ENCODE results near the gene INSIG1. TPM values are rescaled to one million over a fixed set of nuclear protein-coding genes. Genes with fewer than 3 reads are reported as not detected.
A peak's percentile ranks its signal among the peaks of the same experiment; 100 is the strongest.

The INSIG1 gene
- total and polyA plus RNA-seq, 8 donors = 13.0 to 59.2 (median 37.1) TPM

- ATAC-seq (peak; percentile 71 to 86 (median 79)), FAIRE-seq (peak; percentile 64), DNase-seq (peak; percentile 90 to 95 (median 92))
- Histone ChIP-seq H3K4me3 (peak overlapping the region; percentile 76 to 99 (median 94)), H3K9me3 (no peaks in the 10 kb centered on the region), H3K27ac (peak overlapping the region; percentile 80 to 98 (median 87)), H3K27me3 (no peaks in the 10 kb centered on the region), H3K4me1 (peaks cover 10 to 36% (median 22%) of the 10 kb centered on the region in 3 donors), H3K36me3 (no peaks in the 10 kb centered on the region)
- TF ChIP-seq CTCF (IDR thresholded peaks at IDR 0.05) = no peak
- intact Hi-C loops (cut with DNase I) = no loop called here
- 1% methylated on average over 26 to 27 of the region's 27 CpGs for WGBS, 2 donors
These were observed 1.3 kb downstream of the INSIG1 start for GRCh38 chr7:155298834-155299534.

GRCh38 chr7:155299535-155300202 lies 2.0 kb downstream of the INSIG1 start:
- no peak for TF ChIP-seq CTCF (IDR thresholded peaks at IDR 0.05)
- Histone ChIP-seq H3K4me1 (peaks cover 10 to 36% (median 22%) of the 10 kb centered on the region in 3 donors), H3K9me3 (no peaks in the 10 kb centered on the region), H3K36me3 (no peaks in the 10 kb centered on the region), H3K4me3 (peak overlapping the region; percentile 76 to 99 (median 94)), H3K27me3 (no peaks in the 10 kb centered on the region), H3K27ac (peak overlapping the region in 3 of 4 donors; percentile 80 to 98 (median 93))
- intact Hi-C loops (cut with DNase I) = no loop called here
- ATAC-seq (peak in 1 of 4 donors; percentile 0), DNase-seq (no peak), FAIRE-seq (no peak)
- WGBS, 2 donors = 20 to 21% methylated on average over 8 of the region's 8 CpGs

GRCh38 chr7:155300641-155301452 lies 3.2 kb downstream of the INSIG1 start:
- FAIRE-seq (no peak), ATAC-seq (no peak), DNase-seq (no peak)
- H3K9me3 ChIP-seq = no peaks in the 10 kb centered on the region
- TF ChIP-seq CTCF (IDR thresholded peaks at IDR 0.05) = no peak
- peak overlapping the region in 2 of 4 donors; percentile 6 to 98 for H3K27ac ChIP-seq
- WGBS, 2 donors = 34% methylated on average over 11 of the region's 11 CpGs
- intact Hi-C loops (cut with DNase I) = no loop called here
- H3K4me1 ChIP-seq = peaks cover 10 to 39% (median 21%) of the 10 kb centered on the region in 3 donors
- peak overlapping the region in 2 of 4 donors; percentile 94 to 95 for H3K4me3 ChIP-seq
- no peaks in the 10 kb centered on the region for H3K36me3 ChIP-seq
- no peaks in the 10 kb centered on the region for H3K27me3 ChIP-seq

GRCh38 chr7:155303039-155303593 lies 5.4 kb downstream of the INSIG1 start:
- H3K4me1 ChIP-seq = peaks cover 5 to 46% (median 17%) of the 10 kb centered on the region in 3 donors
- ATAC-seq (no peak), DNase-seq (peak in 2 of 6 donors; percentile 38 to 50), FAIRE-seq (no peak)
- peaks cover 0 to 5% (median 1%) of the 10 kb centered on the region in 3 donors for H3K36me3 ChIP-seq
- H3K9me3 ChIP-seq = no peaks in the 10 kb centered on the region
- intact Hi-C loops (cut with DNase I) = no loop called here
- 44 to 48% methylated on average over 10 of the region's 10 CpGs for WGBS, 2 donors
- no peak overlapping the region for H3K27ac ChIP-seq
- H3K27me3 ChIP-seq = no peaks in the 10 kb centered on the region
- TF ChIP-seq CTCF (IDR thresholded peaks at IDR 0.05) = no peak
- H3K4me3 ChIP-seq = no peak overlapping the region
